Subcutaneous adipose tissue (tissue), 4 donors: ENCODE measurements around the gene PRCC. TPM values are rescaled to one million over a fixed set of nuclear protein-coding genes. Genes with fewer than 3 reads are reported as not detected.

Source experiments
- CTCF ChIP-seq: fragments of 450-650 bp; IDR thresholded peaks from one replicate; pipeline ENCODE4 v1.5.1; 2016; ENCODE audit warnings: low read depth, mild to moderate bottlenecking, control low read depth, antibody characterized with exemption, moderate library complexity
- total RNA-seq, 4 donors: library from RNA; depleted of rRNA; stranded (reverse); fragments of >200 nt; gene quantifications; one replicate each; pipeline ENCODE4 v1.1.0, GENCODE V29; 2016

Gene PRCC
- 10 to 100 TPM; 19.7 to 27.3 (median 21.3) TPM for total RNA-seq

GRCh38 chr1:156767101-156767878 lies at the start of gene PRCC:
Gene PRCC, plus strand, starts transcription at chr1:156767535. Its CDS starts 237 bp downstream, at chr1:156767772.
- no peak for TF ChIP-seq CTCF

GRCh38 chr1:156721131-156721530 lies 46.2 kb upstream of the PRCC start:
- TF ChIP-seq CTCF, result no peak

- TF ChIP-seq CTCF, result no peak
These were observed 45.8 kb upstream of the PRCC start for GRCh38 chr1:156721535-156721934.

GRCh38 chr1:156725683-156726280 lies 41.6 kb upstream of the PRCC start:
- no peak for TF ChIP-seq CTCF

GRCh38 chr1:156726549-156727226 lies 40.6 kb upstream of the PRCC start:
- TF ChIP-seq CTCF, result no peak

GRCh38 chr1:156727492-156727891 lies 39.8 kb upstream of the PRCC start:
- TF ChIP-seq CTCF, result no peak

GRCh38 chr1:156727926-156728598 lies 39.3 kb upstream of the PRCC start, which contains the start of gene METTL25B:
Gene METTL25B, plus strand, starts transcription at chr1:156728469. Its CDS starts 636 bp downstream, at chr1:156729105.
- TF ChIP-seq CTCF, result no peak
